Measurements from ENCODE around the gene DOCK9.
A peak's percentile ranks its signal among the peaks of the same experiment; 100 is the strongest.

DOCK9 gene

GRCh38 chr13:98828614-98829013 is 149.2 kb downstream of the DOCK9 start:
- Histone ChIP-seq H3K4me3 (ENCODE audit: low read length) (no peak overlapping the region), H3K9ac (ENCODE audit: low read length) (no peak overlapping the region), H3K4me1 (ENCODE audit: control insufficient read depth, insufficient read depth, low read length) (peaks cover 4% of the 10 kb centered on the region), H3K9me3 (ENCODE audit: control insufficient read depth, low read length) (no peaks in the 10 kb centered on the region), H3K36me3 (ENCODE audit: control insufficient read depth, insufficient read depth, low read length, severe bottlenecking) (peaks cover 7% of the 10 kb centered on the region), H3K27me3 (replicated peaks; ENCODE audit: control insufficient read depth, insufficient read depth, low read length) (no peaks in the 10 kb centered on the region)
- no peak for DNase-seq (ENCODE audit: low read depth)

- Histone ChIP-seq H3K9me3 (ENCODE audit: control insufficient read depth, low read length) (no peaks in the 10 kb centered on the region), H3K4me1 (ENCODE audit: control insufficient read depth, insufficient read depth, low read length) (peaks cover 7% of the 10 kb centered on the region), H3K4me3 (ENCODE audit: low read length) (no peak overlapping the region), H3K36me3 (ENCODE audit: control insufficient read depth, insufficient read depth, low read length, severe bottlenecking) (peaks cover 7% of the 10 kb centered on the region), H3K27me3 (replicated peaks; ENCODE audit: control insufficient read depth, insufficient read depth, low read length) (no peaks in the 10 kb centered on the region), H3K9ac (ENCODE audit: low read length) (no peak overlapping the region)
- DNase-seq (ENCODE audit: low read depth) = no peak
These were observed 150.4 kb downstream of the DOCK9 start for GRCh38 chr13:98827449-98827848.

- peaks cover 21% of the 10 kb centered on the region for H3K4me1 ChIP-seq (ENCODE audit: control insufficient read depth, insufficient read depth, low read length)
- DNase-seq (ENCODE audit: low read depth) = no peak
- H3K27me3 ChIP-seq (replicated peaks; ENCODE audit: control insufficient read depth, insufficient read depth, low read length) = no peaks in the 10 kb centered on the region
- no peak overlapping the region for H3K9ac ChIP-seq (ENCODE audit: low read length)
- no peak overlapping the region for H3K4me3 ChIP-seq (ENCODE audit: low read length)
- peaks cover 6% of the 10 kb centered on the region for H3K36me3 ChIP-seq (ENCODE audit: control insufficient read depth, insufficient read depth, low read length, severe bottlenecking)
- H3K9me3 ChIP-seq (ENCODE audit: control insufficient read depth, low read length) = no peaks in the 10 kb centered on the region
These were observed 151.7 kb downstream of the DOCK9 start for GRCh38 chr13:98826146-98826545.

GRCh38 chr13:98825659-98826058 is 152.2 kb downstream of the DOCK9 start:
- H3K27me3 ChIP-seq (replicated peaks; ENCODE audit: control insufficient read depth, insufficient read depth, low read length) = no peaks in the 10 kb centered on the region
- H3K4me3 ChIP-seq (ENCODE audit: low read length) = no peak overlapping the region
- H3K9me3 ChIP-seq (ENCODE audit: control insufficient read depth, low read length) = no peaks in the 10 kb centered on the region
- no peak for DNase-seq (ENCODE audit: low read depth)
- H3K9ac ChIP-seq (ENCODE audit: low read length) = no peak overlapping the region
- peaks cover 25% of the 10 kb centered on the region for H3K4me1 ChIP-seq (ENCODE audit: control insufficient read depth, insufficient read depth, low read length)
- H3K36me3 ChIP-seq (ENCODE audit: control insufficient read depth, insufficient read depth, low read length, severe bottlenecking) = peaks cover 3% of the 10 kb centered on the region

- H3K4me3 ChIP-seq (ENCODE audit: low read length) = no peak overlapping the region
- H3K9ac ChIP-seq (ENCODE audit: low read length) = no peak overlapping the region
- H3K36me3 ChIP-seq (ENCODE audit: control insufficient read depth, insufficient read depth, low read length, severe bottlenecking) = peaks cover 3% of the 10 kb centered on the region
- H3K4me1 ChIP-seq (ENCODE audit: control insufficient read depth, insufficient read depth, low read length) = peaks cover 27% of the 10 kb centered on the region
- H3K27me3 ChIP-seq (replicated peaks; ENCODE audit: control insufficient read depth, insufficient read depth, low read length) = no peaks in the 10 kb centered on the region
- H3K9me3 ChIP-seq (ENCODE audit: control insufficient read depth, low read length) = no peaks in the 10 kb centered on the region
- no peak for DNase-seq (ENCODE audit: low read depth)
These were observed 153.3 kb downstream of the DOCK9 start for GRCh38 chr13:98824376-98825160.

GRCh38 chr13:98823442-98823841 is 154.4 kb downstream of the DOCK9 start:
- DNase-seq (ENCODE audit: low read depth) = no peak
- no peak overlapping the region for H3K4me3 ChIP-seq (ENCODE audit: low read length)
- no peaks in the 10 kb centered on the region for H3K36me3 ChIP-seq (ENCODE audit: control insufficient read depth, insufficient read depth, low read length, severe bottlenecking)
- no peaks in the 10 kb centered on the region for H3K27me3 ChIP-seq (replicated peaks; ENCODE audit: control insufficient read depth, insufficient read depth, low read length)
- H3K4me1 ChIP-seq (ENCODE audit: control insufficient read depth, insufficient read depth, low read length) = peaks cover 29% of the 10 kb centered on the region
- no peaks in the 10 kb centered on the region for H3K9me3 ChIP-seq (ENCODE audit: control insufficient read depth, low read length)
- H3K9ac ChIP-seq (ENCODE audit: low read length) = no peak overlapping the region

- Histone ChIP-seq H3K36me3 (ENCODE audit: control insufficient read depth, insufficient read depth, low read length, severe bottlenecking) (no peaks in the 10 kb centered on the region), H3K27me3 (replicated peaks; ENCODE audit: control insufficient read depth, insufficient read depth, low read length) (no peaks in the 10 kb centered on the region), H3K4me1 (ENCODE audit: control insufficient read depth, insufficient read depth, low read length) (peaks cover 29% of the 10 kb centered on the region), H3K4me3 (ENCODE audit: low read length) (peak overlapping the region; percentile 20), H3K9ac (ENCODE audit: low read length) (peak overlapping the region; percentile 18), H3K9me3 (ENCODE audit: control insufficient read depth, low read length) (no peaks in the 10 kb centered on the region)
- peak; percentile 42 for DNase-seq (ENCODE audit: low read depth)
These were observed 155.6 kb downstream of the DOCK9 start for GRCh38 chr13:98822225-98822606.

GRCh38 chr13:98821372-98822224 is 156.3 kb downstream of the DOCK9 start:
- no peaks in the 10 kb centered on the region for H3K36me3 ChIP-seq (ENCODE audit: control insufficient read depth, insufficient read depth, low read length, severe bottlenecking)
- DNase-seq (ENCODE audit: low read depth) = peak; percentile 82
- peaks cover 29% of the 10 kb centered on the region for H3K4me1 ChIP-seq (ENCODE audit: control insufficient read depth, insufficient read depth, low read length)
- H3K9ac ChIP-seq (ENCODE audit: low read length) = peak overlapping the region; percentile 14
- H3K4me3 ChIP-seq (ENCODE audit: low read length) = peak overlapping the region; percentile 20
- H3K9me3 ChIP-seq (ENCODE audit: control insufficient read depth, low read length) = no peaks in the 10 kb centered on the region
- H3K27me3 ChIP-seq (replicated peaks; ENCODE audit: control insufficient read depth, insufficient read depth, low read length) = no peaks in the 10 kb centered on the region

- no peaks in the 10 kb centered on the region for H3K36me3 ChIP-seq (ENCODE audit: control insufficient read depth, insufficient read depth, low read length, severe bottlenecking)
- H3K9me3 ChIP-seq (ENCODE audit: control insufficient read depth, low read length) = no peaks in the 10 kb centered on the region
- H3K4me1 ChIP-seq (ENCODE audit: control insufficient read depth, insufficient read depth, low read length) = peaks cover 29% of the 10 kb centered on the region
These were observed 157.0 kb downstream of the DOCK9 start for GRCh38 chr13:98820744-98821371.

GRCh38 chr13:98820300-98820699 is 157.6 kb downstream of the DOCK9 start:
- Histone ChIP-seq H3K9ac (ENCODE audit: low read length) (no peak overlapping the region), H3K4me3 (ENCODE audit: low read length) (no peak overlapping the region), H3K27me3 (replicated peaks; ENCODE audit: control insufficient read depth, insufficient read depth, low read length) (no peaks in the 10 kb centered on the region), H3K9me3 (ENCODE audit: control insufficient read depth, low read length) (no peaks in the 10 kb centered on the region), H3K4me1 (ENCODE audit: control insufficient read depth, insufficient read depth, low read length) (peaks cover 29% of the 10 kb centered on the region), H3K36me3 (ENCODE audit: control insufficient read depth, insufficient read depth, low read length, severe bottlenecking) (no peaks in the 10 kb centered on the region)
- no peak for DNase-seq (ENCODE audit: low read depth)

More at GRCh38 chr13:98820744-98821371, 157.0 kb downstream of the DOCK9 start:
- Histone ChIP-seq H3K9ac (ENCODE audit: low read length) (peak overlapping the region; percentile 14), H3K4me3 (ENCODE audit: low read length) (peak overlapping the region; percentile 7), H3K27me3 (replicated peaks; ENCODE audit: control insufficient read depth, insufficient read depth, low read length) (no peaks in the 10 kb centered on the region)
- DNase-seq (ENCODE audit: low read depth) = no peak

GRCh38 chr13:98819382-98820010 is 158.4 kb downstream of the DOCK9 start:
- H3K9ac ChIP-seq (ENCODE audit: low read length) = no peak overlapping the region
- H3K9me3 ChIP-seq (ENCODE audit: control insufficient read depth, low read length) = no peaks in the 10 kb centered on the region
- no peak overlapping the region for H3K4me3 ChIP-seq (ENCODE audit: low read length)
- H3K27me3 ChIP-seq (replicated peaks; ENCODE audit: control insufficient read depth, insufficient read depth, low read length) = no peaks in the 10 kb centered on the region
- peaks cover 26% of the 10 kb centered on the region for H3K4me1 ChIP-seq (ENCODE audit: control insufficient read depth, insufficient read depth, low read length)
- DNase-seq (ENCODE audit: low read depth) = no peak
- no peaks in the 10 kb centered on the region for H3K36me3 ChIP-seq (ENCODE audit: control insufficient read depth, insufficient read depth, low read length, severe bottlenecking)

Data from adipocyte (in vitro differentiated cells).